CD14-positive monocyte (primary cell): ENCODE data around the gene NARS2. TPM values are rescaled to one million over a fixed set of nuclear protein-coding genes. Genes with fewer than 3 reads are reported as not detected.

ENCODE experiments used
- DNase-seq, 3 donors: peaks; one replicate each; pipeline ENCODE4 v3.0.0-alpha.2; 2011 to 2022
- H2AFZ ChIP-seq: 2 replicates; pipeline ENCODE4 v1.6.0; 2012; ENCODE audit warnings: mild to moderate bottlenecking, low read depth, low read length, inconsistent platforms; ENCODE audit not compliant: insufficient read depth, poor library complexity, severe bottlenecking
- H3K27ac ChIP-seq, 2 donors: 1 replicate in 1 of 2; 2 replicates in 1 of 2; pipeline ENCODE4 v1.5.1; 2012 to 2013; ENCODE audit warnings: low read length in 2 of 2, control low read depth in 1 of 2, inconsistent platforms in 1 of 2, low read depth in 1 of 2, mild to moderate bottlenecking in 1 of 2
- H3K27me3 ChIP-seq, 2 donors: one replicate each; pipeline versions ENCODE4 v1.6.0 to v1.6.1; 2011 to 2013; ENCODE audit warnings: low read length in 2 of 2; ENCODE audit not compliant: control insufficient read depth in 2 of 2, insufficient read depth in 2 of 2
- H3K36me3 ChIP-seq, 2 donors: replicated peaks in 1 of 2; 1 replicate in 1 of 2; 2 replicates in 1 of 2; pipeline versions ENCODE4 v1.5.1 to v1.6.1; 2012 to 2013; ENCODE audit warnings: low read length in 2 of 2, control low read depth in 1 of 2, inconsistent platforms in 1 of 2, mild to moderate bottlenecking in 1 of 2; ENCODE audit not compliant: insufficient read depth in 2 of 2, control insufficient read depth in 1 of 2
- H3K4me1 ChIP-seq, 2 donors: 1 replicate in 1 of 2; 2 replicates in 1 of 2; pipeline versions ENCODE4 v1.5.1 to v1.6.1; 2012 to 2013; ENCODE audit warnings: low read length in 2 of 2, control low read depth in 1 of 2, inconsistent platforms in 1 of 2, mild to moderate bottlenecking in 1 of 2, moderate library complexity in 1 of 2; ENCODE audit not compliant: insufficient read depth in 2 of 2, control insufficient read depth in 1 of 2
- H3K4me2 ChIP-seq: replicated peaks from 2 replicates; pipeline ENCODE3; 2012; ENCODE audit warnings: low read length, moderate library complexity, mild to moderate bottlenecking; ENCODE audit not compliant: poor library complexity, severe bottlenecking; ENCODE audit errors: extremely low read depth
- H3K4me3 ChIP-seq, 3 experiments: fragments of 200-600 bp in 1 of 3; sonication (generic) in 1 of 3; replicated peaks in 1 of 3; 1 replicate in 2 of 3; 2 replicates in 1 of 3; pipeline ENCODE4 v1.5.1; 2011 to 2013; ENCODE audit warnings: low read length in 3 of 3, mild to moderate bottlenecking in 3 of 3, control low read depth in 2 of 3, low read depth in 2 of 3, inconsistent platforms in 1 of 3, moderate library complexity in 1 of 3
- H3K79me2 ChIP-seq: 2 replicates; pipeline ENCODE4 v1.6.0; 2012; ENCODE audit warnings: mild to moderate bottlenecking, control low read depth, inconsistent platforms, low read length, moderate library complexity; ENCODE audit not compliant: insufficient read depth
- H3K9ac ChIP-seq: 2 replicates; pipeline ENCODE4 v1.6.0; 2017; ENCODE audit warnings: low read length, mild to moderate bottlenecking; ENCODE audit not compliant: insufficient read depth, poor library complexity, severe bottlenecking
- H3K9me3 ChIP-seq, 2 donors: replicated peaks in 1 of 2; 1 replicate in 1 of 2; 2 replicates in 1 of 2; pipeline versions ENCODE4 v1.5.1 to v1.6.1; 2012 to 2013; ENCODE audit warnings: low read length in 2 of 2, control low read depth in 1 of 2; ENCODE audit not compliant: control insufficient read depth in 1 of 2, insufficient read depth in 1 of 2
- H4K20me1 ChIP-seq: 2 replicates; pipeline ENCODE4 v1.6.0; 2012; ENCODE audit warnings: mild to moderate bottlenecking, low read length, control low read depth, moderate library complexity; ENCODE audit not compliant: insufficient read depth
- H3K27ac Mint-ChIP-seq, 7 donors: one replicate each; pipeline ENCODE4 v1.8.0; 2020; ENCODE audit warnings: mild to moderate bottlenecking in 7 of 7, mixed read lengths in 7 of 7, moderate library complexity in 6 of 7, inconsistent platforms in 2 of 7
- H3K27me3 Mint-ChIP-seq, 3 donors: one replicate each; pipeline ENCODE4 v1.8.0; 2021 to 2022; ENCODE audit warnings: low read depth in 3 of 3, mild to moderate bottlenecking in 3 of 3, mixed read lengths in 3 of 3, moderate library complexity in 3 of 3, inconsistent platforms in 1 of 3
- H3K36me3 Mint-ChIP-seq, 2 donors: one replicate each; pipeline ENCODE4 v1.8.0; 2020; ENCODE audit warnings: mixed read lengths in 2 of 2, inconsistent platforms in 1 of 2, mild to moderate bottlenecking in 1 of 2
- H3K4me1 Mint-ChIP-seq: one replicate; pipeline ENCODE4 v1.8.0; 2020; ENCODE audit warnings: mild to moderate bottlenecking, mixed read lengths
- H3K4me3 Mint-ChIP-seq, 2 donors: one replicate each; pipeline ENCODE4 v1.8.0; 2020; ENCODE audit warnings: mild to moderate bottlenecking in 2 of 2, mixed read lengths in 2 of 2, moderate library complexity in 1 of 2
- H3K9me3 Mint-ChIP-seq, 7 donors: one replicate each; pipeline ENCODE4 v1.8.0; 2020 to 2022; ENCODE audit warnings: mixed read lengths in 7 of 7, mild to moderate bottlenecking in 6 of 7, moderate library complexity in 6 of 7, inconsistent platforms in 2 of 7
- WGBS: methylation state at CpG from one replicate; pipeline ENCODE4 v1.1.5; 2013; ENCODE audit warnings: missing lambda C conversion rate; ENCODE audit not compliant: insufficient coverage; 5-methylcytosine and 5-hydroxymethylcytosine counted together
- intact Hi-C, 2 donors: fragments of 100-400 bp; cut with micrococcal nuclease; formaldehyde crosslinking; loops; one replicate each; pipeline versions ENCODE4 v1.15.0 to v1.15.1; 2023
- polyA plus RNA-seq, 3 donors: library from polyadenylated mRNA; depleted of rRNA in 1 of 3; unstranded in 2 of 3; stranded (reverse) in 1 of 3; fragments of 300-500 nt in 2 of 3; fragments of >200 nt in 1 of 3; fragmentation: Illumina TruSeq in 2 of 3; gene quantifications; 1 replicate in 2 of 3; 2 replicates in 1 of 3; pipeline ENCODE4 v1.2.3, GENCODE V29; 2012 to 2021
- TF ChIP-seq, protein P1 (sequence below): fragments of 200-600 bp; IDR thresholded peaks from one replicate; pipeline ENCODE4 v1.8.0; 2022; ENCODE audit warnings: antibody characterized with exemption, mild to moderate bottlenecking

Gene NARS2
- polyA plus RNA-seq, 3 donors = 4.3 to 6.6 (median 4.9) TPM

- peaks cover 66 to 80% of the 10 kb centered on the region in 2 donors for H3K4me1 ChIP-seq
- peak overlapping the region in 1 of 2 donors; percentile 95 for H3K27ac ChIP-seq
- H3K27me3 ChIP-seq = no peaks in the 10 kb centered on the region
- TF ChIP-seq, protein P1, sequence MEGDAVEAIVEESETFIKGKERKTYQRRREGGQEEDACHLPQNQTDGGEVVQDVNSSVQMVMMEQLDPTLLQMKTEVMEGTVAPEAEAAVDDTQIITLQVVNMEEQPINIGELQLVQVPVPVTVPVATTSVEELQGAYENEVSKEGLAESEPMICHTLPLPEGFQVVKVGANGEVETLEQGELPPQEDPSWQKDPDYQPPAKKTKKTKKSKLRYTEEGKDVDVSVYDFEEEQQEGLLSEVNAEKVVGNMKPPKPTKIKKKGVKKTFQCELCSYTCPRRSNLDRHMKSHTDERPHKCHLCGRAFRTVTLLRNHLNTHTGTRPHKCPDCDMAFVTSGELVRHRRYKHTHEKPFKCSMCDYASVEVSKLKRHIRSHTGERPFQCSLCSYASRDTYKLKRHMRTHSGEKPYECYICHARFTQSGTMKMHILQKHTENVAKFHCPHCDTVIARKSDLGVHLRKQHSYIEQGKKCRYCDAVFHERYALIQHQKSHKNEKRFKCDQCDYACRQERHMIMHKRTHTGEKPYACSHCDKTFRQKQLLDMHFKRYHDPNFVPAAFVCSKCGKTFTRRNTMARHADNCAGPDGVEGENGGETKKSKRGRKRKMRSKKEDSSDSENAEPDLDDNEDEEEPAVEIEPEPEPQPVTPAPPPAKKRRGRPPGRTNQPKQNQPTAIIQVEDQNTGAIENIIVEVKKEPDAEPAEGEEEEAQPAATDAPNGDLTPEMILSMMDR = no peak
- peak overlapping the region; percentile 98 to 100 (median 98) for H3K27ac Mint-ChIP-seq
- H3K4me2 ChIP-seq = peak overlapping the region; percentile 80
- peaks cover 0 to 7% of the 10 kb centered on the region in 2 donors for H3K36me3 Mint-ChIP-seq
- no peak overlapping the region for H3K4me3 Mint-ChIP-seq
- H3K4me1 Mint-ChIP-seq = peaks cover 72% of the 10 kb centered on the region
- H3K27me3 Mint-ChIP-seq = peaks cover 0 to 2% (median 0%) of the 10 kb centered on the region in 3 donors
- H2AFZ ChIP-seq = no peak overlapping the region
- no peaks in the 10 kb centered on the region for H3K9me3 ChIP-seq
- H4K20me1 ChIP-seq = no peaks in the 10 kb centered on the region
- no peak overlapping the region for H3K9ac ChIP-seq
- H3K36me3 ChIP-seq = no peaks in the 10 kb centered on the region
- peak overlapping the region in 1 of 3 experiments; percentile 72 for H3K4me3 ChIP-seq
- no peak for DNase-seq
- H3K9me3 Mint-ChIP-seq = peaks cover 0 to 2% (median 0%) of the 10 kb centered on the region in 7 donors
- H3K79me2 ChIP-seq = no peaks in the 10 kb centered on the region
- WGBS = no CpG with 5 or more reads among the region's 1 CpG
- intact Hi-C loops = loop anchor here in 1 of 2 donors (5.0 kb wide), 1 partner anchor 135 kb away; no protein-coding TSS in a partner anchor
Observed at GRCh38 chr11:78426845-78427244, 147.8 kb downstream of the NARS2 start.

DNA sequence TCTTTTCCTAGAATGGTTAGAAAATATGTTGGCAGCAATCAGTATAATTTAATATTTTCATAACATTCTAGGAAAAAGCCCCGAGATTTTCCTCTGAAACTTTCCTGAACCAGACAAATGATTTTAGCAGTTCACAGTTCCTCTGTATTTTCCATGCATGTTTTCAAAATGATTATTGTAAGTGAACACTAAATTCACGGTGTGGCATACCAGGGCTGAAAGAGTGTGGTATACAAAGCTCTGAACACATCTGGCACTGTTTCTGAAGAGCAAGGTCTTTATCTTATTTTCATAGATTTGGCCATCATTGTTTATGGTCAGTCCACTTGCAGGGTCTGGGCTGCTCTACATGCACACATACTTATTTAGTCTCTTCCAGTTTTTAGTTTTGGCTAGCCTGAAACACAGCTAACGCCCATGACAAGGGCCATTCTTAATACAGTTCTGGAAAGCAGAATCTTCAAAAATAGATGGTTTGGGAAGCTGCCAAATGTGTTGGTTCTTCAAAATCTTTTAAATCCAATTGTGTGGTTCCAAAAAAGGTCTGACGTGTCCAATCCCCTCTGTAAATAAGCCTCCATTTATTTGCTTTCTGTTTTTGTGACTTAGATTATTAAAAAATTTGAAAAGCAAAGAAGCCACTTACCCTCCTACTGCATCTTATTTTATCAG lies 149.1 kb downstream of the NARS2 start:
- peaks cover 73 to 93% of the 10 kb centered on the region in 2 donors for H3K4me1 ChIP-seq

More for the DNA sequence above, 149.1 kb downstream of the NARS2 start:
- DNase-seq = peak in 1 of 3 donors; percentile 25
- Histone ChIP-seq H3K9me3 (no peaks in the 10 kb centered on the region), H4K20me1 (no peaks in the 10 kb centered on the region), H3K4me3 (peak overlapping the region; percentile 10 to 64 (median 12)), H3K27ac (peak overlapping the region; percentile 82 to 95), H3K27me3 (no peaks in the 10 kb centered on the region), H3K79me2 (no peaks in the 10 kb centered on the region), H3K4me2 (peak overlapping the region; percentile 66), H3K36me3 (no peaks in the 10 kb centered on the region), H2AFZ (no peak overlapping the region), H3K9ac (peak overlapping the region; percentile 60)
- H3K9me3 Mint-ChIP-seq = peaks cover 0 to 2% (median 0%) of the 10 kb centered on the region in 7 donors
- peaks cover 0 to 2% (median 0%) of the 10 kb centered on the region in 3 donors for H3K27me3 Mint-ChIP-seq
- H3K4me3 Mint-ChIP-seq = peak overlapping the region; percentile 36 to 37
- peaks cover 85% of the 10 kb centered on the region for H3K4me1 Mint-ChIP-seq
- intact Hi-C loops = loop anchor here in 1 of 2 donors (5.0 kb wide), 1 partner anchor 133 kb away; no protein-coding TSS in a partner anchor
- H3K27ac Mint-ChIP-seq = peak overlapping the region; percentile 98 to 100 (median 99)
- H3K36me3 Mint-ChIP-seq = peaks cover 0 to 11% of the 10 kb centered on the region in 2 donors
- TF ChIP-seq, protein P1 = no peak
- 83% methylated on average over 1 of the region's 4 CpGs for WGBS
